A673 (cell line): Measurements from ENCODE around the gene MICALL2.

Experiments used
- EZH2 ChIP-seq: fragments of 200-600 bp; sonication (generic); IDR thresholded peaks from 2 replicates; pipeline ENCODE4 v1.6.1; 2017; ENCODE audit warnings: borderline replicate concordance, low read depth, mild to moderate bottlenecking, mixed read lengths, antibody characterized with exemption, low read length; ENCODE audit not compliant: poor library complexity, severe bottlenecking
- TF ChIP-seq, protein P1 (sequence below): fragments of 300-800, 200-600 bp; sonication (generic); conservative IDR thresholded peaks from 2 replicates; pipeline ENCODE4 v1.5.1; 2017; ENCODE audit warnings: low read depth, mild to moderate bottlenecking, antibody characterized with exemption, low read length, moderate library complexity, mixed read lengths

DNA sequence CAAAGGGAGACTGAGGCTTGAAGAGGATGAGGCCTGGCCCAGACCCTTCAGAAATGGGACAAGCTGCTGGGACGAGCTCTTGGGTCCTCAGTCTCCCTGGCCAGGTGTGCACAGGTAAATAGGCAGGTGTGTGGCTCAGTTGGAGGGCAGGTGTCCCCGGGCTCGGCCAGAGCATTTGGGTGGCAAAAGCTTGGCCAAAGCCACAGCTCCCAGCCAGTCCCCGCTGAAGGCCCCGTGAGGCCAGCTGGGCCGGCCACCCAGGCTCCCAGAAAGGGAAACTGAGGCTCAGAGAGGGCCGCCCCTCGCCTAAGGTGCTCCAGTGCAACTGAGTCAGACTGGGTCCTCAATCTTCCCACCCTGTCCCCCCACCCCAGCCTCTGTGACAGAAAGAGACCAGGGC lies 37.3 kb downstream of the MICALL2 start:
- TF ChIP-seq, protein P1, sequence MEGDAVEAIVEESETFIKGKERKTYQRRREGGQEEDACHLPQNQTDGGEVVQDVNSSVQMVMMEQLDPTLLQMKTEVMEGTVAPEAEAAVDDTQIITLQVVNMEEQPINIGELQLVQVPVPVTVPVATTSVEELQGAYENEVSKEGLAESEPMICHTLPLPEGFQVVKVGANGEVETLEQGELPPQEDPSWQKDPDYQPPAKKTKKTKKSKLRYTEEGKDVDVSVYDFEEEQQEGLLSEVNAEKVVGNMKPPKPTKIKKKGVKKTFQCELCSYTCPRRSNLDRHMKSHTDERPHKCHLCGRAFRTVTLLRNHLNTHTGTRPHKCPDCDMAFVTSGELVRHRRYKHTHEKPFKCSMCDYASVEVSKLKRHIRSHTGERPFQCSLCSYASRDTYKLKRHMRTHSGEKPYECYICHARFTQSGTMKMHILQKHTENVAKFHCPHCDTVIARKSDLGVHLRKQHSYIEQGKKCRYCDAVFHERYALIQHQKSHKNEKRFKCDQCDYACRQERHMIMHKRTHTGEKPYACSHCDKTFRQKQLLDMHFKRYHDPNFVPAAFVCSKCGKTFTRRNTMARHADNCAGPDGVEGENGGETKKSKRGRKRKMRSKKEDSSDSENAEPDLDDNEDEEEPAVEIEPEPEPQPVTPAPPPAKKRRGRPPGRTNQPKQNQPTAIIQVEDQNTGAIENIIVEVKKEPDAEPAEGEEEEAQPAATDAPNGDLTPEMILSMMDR: no peak
- no peak for TF ChIP-seq EZH2
